Smooth muscle cell of bladder (primary cell): ENCODE results near the gene MFSD11. TPM values are rescaled to one million over a fixed set of nuclear protein-coding genes. Genes with fewer than 3 reads are reported as not detected.

ENCODE experiments used
- total RNA-seq: library from RNA; depleted of rRNA; stranded (reverse); fragments of >200 nt; gene quantifications from 2 replicates; pipeline ENCODE4 v1.2.3, GENCODE V29; 2014

MFSD11 gene
- 22.3 and 22.4 TPM in 2 replicates for total RNA-seq

GRCh38 chr17:76737676-76738467 is at the start of gene MFSD11:
TSS of gene MFSD11 (plus strand) at chr17:76738119. CDS start at chr17:76738353, 234 bp downstream.

GRCh38 chr17:76710863-76711611 is 26.9 kb upstream of the MFSD11 start, which contains the start of gene MXRA7:
TSS of gene MXRA7 (minus strand) at chr17:76710965. CDS start at chr17:76710946, 19 bp downstream.

GRCh38 chr17:76726231-76726775 is 11.6 kb upstream of the MFSD11 start, which contains the start of gene JMJD6:
TSS of gene JMJD6 (minus strand) at chr17:76726606. CDS start at chr17:76726475, 131 bp downstream.

GRCh38 chr17:76726776-76727718 is 10.9 kb upstream of the MFSD11 start, which contains the start of gene METTL23:
TSS of gene METTL23 (plus strand) at chr17:76726839. CDS start at chr17:76729711, 2,872 bp downstream.

GRCh38 chr17:76737082-76737675 is 740 bp upstream of the MFSD11 start, which contains the start of gene SRSF2:
TSS of gene SRSF2 (minus strand) at chr17:76737331. CDS start at chr17:76737160, 171 bp downstream.

Other genes starting within 250 kb of the MFSD11 start
- 2.3 and 6.1 TPM in 2 replicates for gene RHBDF2, start 236.7 kb upstream of the MFSD11 start, total RNA-seq
- 68.1 and 84.9 TPM in 2 replicates for gene CYGB, start 200.4 kb upstream of the MFSD11 start, total RNA-seq
- 7.8 and 11.1 TPM in 2 replicates for gene PRCD, start 198.1 kb upstream of the MFSD11 start, total RNA-seq
- gene ST6GALNAC2, start 152.3 kb upstream of the MFSD11 start, total RNA-seq, result 1.0 and 4.1 TPM in 2 replicates
- not detected in 2 replicates for gene ST6GALNAC1, start 94.4 kb upstream of the MFSD11 start, total RNA-seq
- 160 and 244 TPM in 2 replicates for gene MXRA7, start 27.2 kb upstream of the MFSD11 start, total RNA-seq
- gene JMJD6, start 11.5 kb upstream of the MFSD11 start, total RNA-seq, result 22.6 and 26.3 TPM in 2 replicates
- gene METTL23, start 11.3 kb upstream of the MFSD11 start, total RNA-seq, result 17.6 and 19.0 TPM in 2 replicates
- 75.9 and 89.8 TPM in 2 replicates for gene SRSF2, start 788 bp upstream of the MFSD11 start, total RNA-seq
- gene MGAT5B, start 130.3 kb downstream of the MFSD11 start, total RNA-seq, result 0.18 TPM in 1 of 2 replicates, not detected in the other